Mesodermal cell (in vitro differentiated cells): Measurements from ENCODE around the gene REXO4. TPM values are rescaled to one million over a fixed set of nuclear protein-coding genes. Genes with fewer than 3 reads are reported as not detected.

ENCODE experiments used
- H3K27ac ChIP-seq: 2 replicates; pipeline ENCODE4 v1.7.0; 2013; ENCODE audit warnings: mild to moderate bottlenecking, low read depth, low read length, moderate library complexity; ENCODE audit not compliant: severe bottlenecking
- H3K36me3 ChIP-seq: 2 replicates; pipeline ENCODE4 v1.7.1; 2013; ENCODE audit warnings: mild to moderate bottlenecking, low read length, moderate library complexity; ENCODE audit not compliant: control insufficient read depth, insufficient read depth
- H3K4me1 ChIP-seq: one replicate; pipeline ENCODE4 v1.7.1; 2013; ENCODE audit warnings: mild to moderate bottlenecking, low read length; ENCODE audit not compliant: insufficient read depth, control insufficient read depth, poor library complexity, severe bottlenecking
- H3K4me3 ChIP-seq: 2 replicates; pipeline ENCODE4 v1.7.0; 2013; ENCODE audit warnings: low read length, control low read depth, mild to moderate bottlenecking; ENCODE audit not compliant: insufficient read depth, poor library complexity, severe bottlenecking; ENCODE audit errors: extremely low read depth
- H3K9me3 ChIP-seq: 2 replicates; pipeline ENCODE4 v1.7.1; 2013; ENCODE audit warnings: mild to moderate bottlenecking, low read length, moderate library complexity; ENCODE audit not compliant: control insufficient read depth
- WGBS, 2 experiments: methylation state at CpG; one replicate each; pipeline ENCODE4 v1.1.5; 2013; ENCODE audit warnings: missing lambda C conversion rate in 2 of 2; ENCODE audit not compliant: insufficient coverage in 2 of 2; 5-methylcytosine and 5-hydroxymethylcytosine counted together
- polyA plus RNA-seq, 2 experiments: library from polyadenylated mRNA; stranded (reverse); fragments of 50-300 nt; gene quantifications; one replicate each; pipeline ENCODE4 v1.2.3, GENCODE V29; 2013

The REXO4 gene, protein sequence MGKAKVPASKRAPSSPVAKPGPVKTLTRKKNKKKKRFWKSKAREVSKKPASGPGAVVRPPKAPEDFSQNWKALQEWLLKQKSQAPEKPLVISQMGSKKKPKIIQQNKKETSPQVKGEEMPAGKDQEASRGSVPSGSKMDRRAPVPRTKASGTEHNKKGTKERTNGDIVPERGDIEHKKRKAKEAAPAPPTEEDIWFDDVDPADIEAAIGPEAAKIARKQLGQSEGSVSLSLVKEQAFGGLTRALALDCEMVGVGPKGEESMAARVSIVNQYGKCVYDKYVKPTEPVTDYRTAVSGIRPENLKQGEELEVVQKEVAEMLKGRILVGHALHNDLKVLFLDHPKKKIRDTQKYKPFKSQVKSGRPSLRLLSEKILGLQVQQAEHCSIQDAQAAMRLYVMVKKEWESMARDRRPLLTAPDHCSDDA
- 25.7 TPM for polyA plus RNA-seq (2013, experiment 1 of 2)
- polyA plus RNA-seq (2013, experiment 2 of 2): 23.7 TPM

DNA sequence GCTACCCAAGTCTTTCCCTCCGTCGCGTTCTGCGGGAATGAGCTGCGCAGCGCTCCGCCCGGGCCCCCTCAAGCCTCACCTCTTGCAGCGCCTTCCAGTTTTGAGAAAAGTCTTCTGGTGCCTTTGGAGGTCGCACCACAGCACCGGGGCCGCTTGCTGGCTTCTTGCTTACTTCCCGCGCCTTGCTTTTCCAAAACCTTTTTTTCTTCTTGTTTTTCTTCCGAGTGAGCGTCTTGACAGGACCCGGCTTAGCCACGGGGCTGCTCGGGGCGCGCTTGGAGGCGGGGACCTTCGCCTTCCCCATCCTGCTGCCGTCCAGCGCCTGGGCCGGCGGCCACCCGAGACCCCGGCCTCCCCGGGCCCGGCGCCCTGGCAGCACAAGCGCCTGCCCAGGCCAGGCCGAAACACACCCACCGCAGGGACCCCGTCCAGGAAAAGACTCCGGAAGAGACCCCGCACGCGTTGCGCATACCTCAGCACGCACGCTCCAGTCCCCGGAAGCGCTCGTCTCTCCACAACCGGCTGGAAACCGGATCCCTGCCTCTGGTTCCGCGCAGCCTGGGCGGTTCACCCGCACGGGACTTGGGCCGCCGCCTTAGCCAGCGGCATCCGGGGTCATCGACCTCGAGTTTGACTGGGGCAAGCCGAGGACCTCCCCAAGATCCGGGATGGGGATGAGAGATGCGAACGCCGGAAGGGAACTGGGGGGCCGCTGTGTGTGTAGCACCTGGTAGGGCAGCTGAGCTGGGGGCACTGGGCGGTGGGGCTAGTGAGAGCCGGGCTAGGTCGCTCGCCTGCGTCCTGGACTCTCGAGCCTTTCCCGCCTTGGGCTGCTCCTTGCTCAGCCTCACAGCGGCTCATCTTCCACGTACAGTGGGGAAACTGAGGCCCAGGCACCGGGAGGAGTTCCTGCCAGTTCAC lies at the start of gene REXO4:
TSS of gene REXO4 (minus strand) at position 470 of the 921 bp plus-strand sequence. CDS start at position 304, 166 bp downstream.
- Histone ChIP-seq H3K36me3 (peaks cover 34% of the 10 kb centered on the region), H3K4me1 (peaks cover 13% of the 10 kb centered on the region), H3K27ac (peak within 1 kb of the TSS; percentile 98), H3K9me3 (no peaks in the 10 kb centered on the region), H3K4me3 (peak within 1 kb of the TSS; percentile 63)
- 0% methylated on average over 61 to 65 of the region's 75 CpGs for WGBS, 2 experiments

DNA sequence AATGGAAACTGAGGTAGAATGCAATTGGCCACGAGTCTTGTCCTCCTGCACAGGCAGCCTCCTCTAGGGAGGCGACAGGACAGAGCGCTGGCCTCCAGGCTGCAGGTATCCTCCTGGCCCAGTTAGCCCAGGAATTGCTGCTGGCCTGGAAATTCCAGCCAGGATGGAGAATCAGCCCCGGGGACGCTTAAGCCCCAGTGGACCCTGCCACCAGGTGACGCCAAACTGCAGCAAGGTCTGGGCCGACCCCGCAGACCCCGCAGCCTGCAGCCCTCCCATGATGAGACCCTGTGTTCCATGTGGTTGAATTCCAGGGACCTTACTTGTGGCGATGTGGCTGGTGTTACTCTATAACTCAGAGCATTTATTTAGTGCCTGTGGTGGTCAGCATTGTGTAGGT lies 49.3 kb upstream of the REXO4 start:
- H3K36me3 ChIP-seq: peaks cover 22% of the 10 kb centered on the region
- H3K4me3 ChIP-seq: no peak overlapping the region
- H3K4me1 ChIP-seq: no peaks in the 10 kb centered on the region
- WGBS, 2 experiments: 87% methylated on average over 7 to 10 of the region's 10 CpGs
- no peak overlapping the region for H3K27ac ChIP-seq
- no peaks in the 10 kb centered on the region for H3K9me3 ChIP-seq

DNA sequence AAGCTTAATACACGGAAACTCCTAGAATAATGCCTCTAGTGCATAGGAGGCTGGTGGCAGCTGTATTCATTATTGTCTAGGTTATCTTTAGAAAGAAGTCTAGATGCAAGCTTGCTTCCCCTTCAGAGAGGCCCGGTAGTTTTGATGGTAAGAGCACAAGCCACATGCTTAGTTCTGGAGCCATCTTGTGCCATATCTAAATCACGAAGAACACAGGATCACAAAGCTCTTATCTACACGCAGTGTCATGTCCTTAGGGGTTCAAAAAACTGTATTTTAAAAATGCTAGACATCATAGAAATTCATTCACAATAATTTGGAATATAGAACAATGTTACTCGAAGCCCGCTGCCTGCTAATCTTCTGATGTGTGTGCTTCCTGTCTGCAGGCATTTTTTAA lies 48.2 kb upstream of the REXO4 start:
- H3K4me3 ChIP-seq: no peak overlapping the region
- H3K36me3 ChIP-seq: peaks cover 11% of the 10 kb centered on the region
- 95 to 100% methylated on average over 2 to 3 of the region's 6 CpGs for WGBS, 2 experiments
- H3K4me1 ChIP-seq: no peaks in the 10 kb centered on the region
- H3K9me3 ChIP-seq: no peaks in the 10 kb centered on the region
- H3K27ac ChIP-seq: no peak overlapping the region

DNA sequence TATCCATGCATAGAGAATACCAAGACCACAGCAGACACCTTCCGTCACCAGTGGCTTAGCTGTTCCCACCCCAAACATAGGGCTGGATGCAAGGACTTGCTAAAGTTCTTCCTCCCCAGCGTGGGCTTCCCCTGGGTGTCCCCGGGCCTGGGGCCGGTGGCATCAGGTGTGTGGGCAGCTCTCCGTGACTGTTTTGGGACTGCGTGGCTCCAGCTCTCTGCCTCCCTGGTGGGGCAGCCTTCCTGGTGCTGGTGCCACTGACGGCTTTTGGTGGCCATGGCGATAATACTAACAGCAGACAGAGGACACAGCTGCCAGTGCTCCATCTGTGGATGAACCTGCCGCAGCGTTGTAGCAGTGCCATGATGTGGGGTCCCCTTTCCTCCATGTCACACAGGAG lies 46.8 kb upstream of the REXO4 start:
- H3K4me3 ChIP-seq: no peak overlapping the region
- no peaks in the 10 kb centered on the region for H3K9me3 ChIP-seq
- H3K27ac ChIP-seq: no peak overlapping the region
- H3K36me3 ChIP-seq: peaks cover 11% of the 10 kb centered on the region
- H3K4me1 ChIP-seq: peaks cover 4% of the 10 kb centered on the region
- WGBS, 2 experiments: 95% methylated on average over 8 of the region's 10 CpGs

DNA sequence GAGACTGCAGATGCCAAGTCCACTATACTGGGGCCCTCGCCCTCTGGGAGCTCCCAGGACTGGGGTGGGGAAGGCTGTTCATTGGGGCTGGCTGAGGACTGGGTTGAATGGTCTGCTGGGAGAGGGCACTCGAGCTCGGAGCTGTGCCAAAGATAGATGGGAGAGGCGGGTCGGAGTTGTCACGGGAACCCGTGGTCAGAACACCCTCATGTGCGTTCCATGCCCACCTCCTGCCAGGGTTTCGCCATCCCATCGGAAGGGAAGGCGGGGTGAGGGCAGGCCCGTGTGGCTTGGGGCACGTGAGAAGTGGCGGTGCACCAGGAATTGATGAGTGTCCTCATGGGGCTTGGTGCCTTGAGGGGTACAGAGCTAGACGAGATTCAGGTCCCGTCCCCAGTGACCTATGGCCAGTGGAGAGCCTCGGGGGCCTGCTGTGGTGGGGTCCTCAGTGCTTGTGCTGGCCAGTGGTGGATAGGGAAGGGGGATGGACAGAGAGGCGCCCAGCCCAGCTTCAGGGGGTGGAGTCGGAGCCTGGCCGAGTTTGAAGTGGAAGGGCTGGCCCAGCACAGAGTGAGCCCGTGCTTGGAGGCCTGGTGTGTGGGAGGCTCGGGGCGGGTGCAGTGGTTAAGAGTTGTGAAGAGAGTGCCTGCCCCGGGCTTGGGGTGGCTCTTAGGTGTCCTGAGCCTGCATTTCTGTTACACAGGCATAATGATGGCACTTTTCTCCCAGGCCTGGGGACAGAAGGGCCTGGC lies 46.2 kb upstream of the REXO4 start:
- Histone ChIP-seq H3K4me3 (no peak overlapping the region), H3K4me1 (peaks cover 4% of the 10 kb centered on the region), H3K9me3 (no peaks in the 10 kb centered on the region), H3K36me3 (peaks cover 11% of the 10 kb centered on the region), H3K27ac (no peak overlapping the region)
- 89 to 92% methylated on average over 21 to 24 of the region's 24 CpGs for WGBS, 2 experiments

DNA sequence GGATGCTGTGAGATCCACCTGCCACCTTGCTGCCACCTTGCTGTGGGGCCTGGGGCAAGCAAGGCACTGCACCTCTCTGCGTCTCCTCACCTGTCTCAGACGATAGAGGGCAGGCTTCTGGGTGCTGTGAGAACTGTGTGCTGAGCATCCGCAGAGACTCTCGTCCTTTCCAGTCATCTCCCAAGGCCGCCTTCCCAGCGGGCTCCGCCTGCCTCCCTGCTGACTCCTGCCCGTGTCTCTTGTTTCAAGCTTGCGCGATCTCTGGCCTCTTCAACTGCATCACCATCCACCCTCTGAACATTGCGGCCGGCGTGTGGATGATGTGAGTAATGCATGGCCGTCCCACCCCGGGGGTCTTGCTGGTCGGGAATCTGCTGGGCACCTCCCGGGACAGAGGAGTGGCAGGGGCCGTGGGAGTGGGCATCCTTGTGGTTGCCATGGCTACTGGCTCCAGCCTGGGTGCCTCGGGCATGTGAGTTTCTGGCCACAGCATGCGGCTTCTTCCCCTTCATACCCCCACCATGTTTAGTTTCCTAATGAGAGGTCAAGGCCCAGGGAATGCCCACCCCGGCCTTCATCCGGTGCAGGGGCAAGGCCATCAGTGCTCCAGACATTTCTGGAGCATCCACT lies 45.5 kb upstream of the REXO4 start:
- no peak overlapping the region for H3K27ac ChIP-seq
- 91 to 93% methylated on average over 14 to 19 of the region's 22 CpGs for WGBS, 2 experiments
- H3K36me3 ChIP-seq: peaks cover 11% of the 10 kb centered on the region

DNA sequence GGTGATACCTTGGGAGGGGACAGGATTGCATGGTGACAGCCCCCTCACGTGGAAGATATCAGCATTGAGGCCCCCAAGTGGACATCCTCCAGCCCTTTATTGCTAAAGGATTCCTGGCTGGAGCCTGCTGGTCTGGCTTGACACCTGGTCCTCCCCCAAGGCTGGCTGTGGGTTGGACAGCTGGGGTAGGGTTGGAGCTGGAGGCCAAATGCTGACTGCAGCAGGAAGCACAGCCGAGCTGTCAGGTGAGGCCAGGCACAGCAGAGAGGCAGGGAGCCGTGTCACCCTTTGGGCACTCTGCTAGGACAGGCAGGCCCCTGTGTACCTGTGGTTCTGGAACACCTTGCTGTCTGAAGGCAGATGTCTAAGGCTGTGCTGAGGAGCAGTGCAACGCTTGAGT lies 44.2 kb upstream of the REXO4 start:
- H3K36me3 ChIP-seq: peaks cover 11% of the 10 kb centered on the region
- no peak overlapping the region for H3K4me3 ChIP-seq
- no peak overlapping the region for H3K27ac ChIP-seq
- H3K4me1 ChIP-seq: peaks cover 4% of the 10 kb centered on the region
- WGBS, 2 experiments: 80 to 89% methylated on average over 4 of the region's 4 CpGs
- no peaks in the 10 kb centered on the region for H3K9me3 ChIP-seq

More for the DNA sequence above, 45.5 kb upstream of the REXO4 start:
- Histone ChIP-seq H3K4me3 (no peak overlapping the region), H3K9me3 (no peaks in the 10 kb centered on the region), H3K4me1 (peaks cover 4% of the 10 kb centered on the region)

DNA sequence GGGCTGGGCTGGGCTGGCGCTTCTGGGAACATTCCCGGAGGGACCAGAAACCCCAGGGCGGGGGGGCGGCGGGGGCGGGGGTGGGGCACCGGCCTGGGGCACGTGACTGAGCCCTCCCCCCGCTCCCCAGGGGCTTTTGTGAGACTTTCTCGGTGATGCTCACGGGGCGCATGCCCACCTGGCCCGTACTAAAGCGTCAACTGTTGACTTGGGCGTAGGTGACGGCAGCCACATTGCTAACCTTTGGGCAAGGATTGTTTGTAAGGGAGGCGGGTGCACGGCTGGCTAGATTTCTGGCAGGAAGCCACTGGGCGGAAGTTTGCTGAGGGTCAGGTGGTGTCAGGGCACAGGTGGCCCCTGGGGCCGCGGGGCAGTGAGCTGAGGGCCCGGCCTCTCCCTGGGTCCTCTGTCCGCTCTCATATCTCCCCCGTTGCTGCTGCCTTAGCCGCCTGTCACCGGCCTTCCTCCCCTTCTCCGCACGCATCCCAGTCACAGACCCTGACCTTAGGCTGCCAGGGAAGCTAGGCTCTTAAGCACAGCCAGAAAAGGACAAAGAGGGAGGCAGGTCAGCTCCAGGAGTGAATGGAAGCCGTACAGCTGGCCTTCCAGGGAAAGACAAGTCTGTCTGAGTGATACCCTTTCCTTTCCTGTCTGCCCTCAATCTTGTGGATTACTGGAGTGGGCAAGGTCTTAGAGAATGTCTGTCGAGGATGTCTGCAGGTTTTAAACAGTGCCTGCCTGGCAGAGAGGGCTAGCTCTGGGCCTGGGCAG lies 42.8 kb upstream of the REXO4 start:
- peaks cover 4% of the 10 kb centered on the region for H3K4me1 ChIP-seq
- H3K27ac ChIP-seq: peak overlapping the region; percentile 94
- WGBS, 2 experiments: 14 to 15% methylated on average over 13 to 23 of the region's 30 CpGs
- peak overlapping the region; percentile 65 for H3K4me3 ChIP-seq
- peaks cover 7% of the 10 kb centered on the region for H3K36me3 ChIP-seq
- no peaks in the 10 kb centered on the region for H3K9me3 ChIP-seq

DNA sequence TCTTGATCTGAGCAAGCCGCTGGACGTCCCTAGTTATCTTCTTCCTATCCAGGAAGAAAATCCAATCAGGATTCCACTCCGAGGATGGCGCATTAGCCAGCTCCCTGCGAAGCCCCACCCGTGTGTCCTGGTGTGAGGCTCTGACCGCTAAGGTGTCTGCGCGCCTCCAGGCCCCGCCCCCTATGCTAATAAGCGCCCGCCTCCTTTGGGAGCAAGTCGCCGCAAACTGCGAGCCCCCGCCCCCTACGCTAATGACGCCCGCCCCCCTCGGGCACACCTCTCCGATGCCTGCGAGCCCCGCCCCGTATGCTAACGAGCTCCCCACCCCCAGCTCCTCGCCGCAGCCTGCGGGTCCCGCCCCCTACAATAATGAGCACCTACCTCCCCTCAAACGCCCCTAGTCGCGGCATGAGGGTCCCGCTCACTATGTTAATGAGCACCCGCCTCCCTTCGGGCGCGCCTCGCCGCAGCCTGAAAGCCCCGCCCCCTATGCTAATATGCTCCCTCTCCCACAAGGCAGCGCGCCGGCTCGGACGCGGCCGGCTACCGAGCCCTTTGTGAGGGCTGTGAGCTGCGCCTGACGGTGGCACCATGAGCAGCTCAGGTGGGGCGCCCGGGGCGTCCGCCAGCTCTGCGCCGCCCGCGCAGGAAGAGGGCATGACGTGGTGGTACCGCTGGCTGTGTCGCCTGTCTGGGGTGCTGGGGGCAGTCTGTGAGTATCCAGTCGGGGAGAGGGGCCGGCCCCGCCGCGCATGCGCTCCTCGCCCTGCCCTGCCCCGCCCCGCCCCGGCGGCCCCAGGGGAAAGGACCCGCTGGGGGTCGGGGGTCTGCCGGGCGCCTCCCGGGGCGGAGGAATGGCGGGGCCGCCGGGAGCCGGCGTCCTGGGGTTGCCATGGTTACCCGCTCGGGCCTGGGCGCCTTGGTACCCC lies 41.9 kb upstream of the REXO4 start, which contains the start of gene CACFD1:
TSS of gene CACFD1 (plus strand) at position 503 of the 929 bp plus-strand sequence. CDS start at position 592, 89 bp downstream.
- Histone ChIP-seq H3K9me3 (no peaks in the 10 kb centered on the region), H3K4me3 (peak within 1 kb of the TSS; percentile 65), H3K36me3 (no peaks in the 10 kb centered on the region), H3K4me1 (peaks cover 4% of the 10 kb centered on the region), H3K27ac (peak within 1 kb of the TSS; percentile 94)
- 0% methylated on average over 40 to 55 of the region's 86 CpGs for WGBS, 2 experiments
